MCF 10A (cell line): ENCODE data around the gene ELFN2. TPM values are rescaled to one million over a fixed set of nuclear protein-coding genes. Genes with fewer than 3 reads are reported as not detected.
A peak's percentile ranks its signal among the peaks of the same experiment; 100 is the strongest.

Experiments used
- BruUV-seq: library from RNA; stranded (reverse); fragments of 400-500 nt; replicated peaks from 2 replicates; lab custom pipeline; 2021; lab: Mats Ljungman, UMichigan
- CTCF ChIA-PET: fragments of 300-600 bp; sonication (Branson Sonifier 250); formaldehyde crosslinking; extraction: SDS; loops from one replicate; lab custom pipeline; 2021; ENCODE audit warnings: antibody characterized with exemption, inconsistent platforms; lab: Yijun Ruan, JAX
- POLR2A ChIA-PET: fragments of 300-600, 350-650 bp; sonication (Branson Sonifier 250); formaldehyde crosslinking; extraction: SDS; loops from one replicate; lab custom pipeline; 2020; ENCODE audit warnings: antibody characterized with exemption, inconsistent platforms; lab: Yijun Ruan, JAX
- DNase-seq: peaks from one replicate; pipeline ENCODE4 v3.0.0-alpha.2; 2018; ENCODE audit not compliant: unreplicated experiment
- H3K27ac Mint-ChIP-seq: one replicate; pipeline ENCODE4 v1.8.0; 2022; ENCODE audit warnings: mild to moderate bottlenecking, low read depth, mixed read lengths; ENCODE audit not compliant: unreplicated experiment
- H3K27me3 Mint-ChIP-seq: one replicate; pipeline ENCODE4 v1.8.0; 2022; ENCODE audit warnings: mixed read lengths; ENCODE audit not compliant: insufficient read depth, unreplicated experiment
- H3K36me3 Mint-ChIP-seq: one replicate; pipeline ENCODE4 v1.8.0; 2022; ENCODE audit warnings: mild to moderate bottlenecking, moderate library complexity, mixed read lengths; ENCODE audit not compliant: insufficient read depth, unreplicated experiment
- H3K4me1 Mint-ChIP-seq: one replicate; pipeline ENCODE4 v1.8.0; 2022; ENCODE audit warnings: mixed read lengths; ENCODE audit not compliant: insufficient read depth, unreplicated experiment
- H3K4me3 Mint-ChIP-seq: one replicate; pipeline ENCODE4 v1.8.0; 2022; ENCODE audit warnings: mild to moderate bottlenecking, moderate library complexity, mixed read lengths; ENCODE audit not compliant: unreplicated experiment
- H3K9me3 Mint-ChIP-seq: one replicate; pipeline ENCODE4 v1.8.0; 2022; ENCODE audit warnings: mixed read lengths; ENCODE audit not compliant: unreplicated experiment
- CTCF ChIP-seq: fragments of 200-600 bp; IDR thresholded peaks from one replicate; pipeline ENCODE4 v1.8.0; 2022; ENCODE audit warnings: antibody characterized with exemption, mild to moderate bottlenecking; ENCODE audit not compliant: unreplicated experiment
- intact Hi-C: fragments of 100-400 bp; cut with micrococcal nuclease; formaldehyde crosslinking; loops from 2 replicates; pipeline ENCODE4 v1.14.1; 2022
- total RNA-seq: library from RNA; stranded (reverse); gene quantifications from 2 replicates; pipeline ENCODE4 v1.2.3, GENCODE V29; 2022

ELFN2 gene
- total RNA-seq, 1 experiment from 2014 or later, result 4.2 TPM

GRCh38 chr22:37326726-37327125 lies 100.6 kb downstream of the ELFN2 start:
- no TSS peak for BruUV-seq
- no peak for TF ChIP-seq CTCF
- H3K36me3 Mint-ChIP-seq, result peaks cover 6% of the 10 kb centered on the region
- no peaks in the 10 kb centered on the region for H3K9me3 Mint-ChIP-seq
- no peak for DNase-seq
- no peak overlapping the region for H3K4me3 Mint-ChIP-seq
- ChIA-PET POLR2A (no interaction called here), CTCF (interaction anchor here (0.7 to 1.4 kb wide), 2 partner anchors 129 to 132 kb away, joined by 3 to 6 read pairs; no protein-coding TSS in a partner anchor)
- intact Hi-C loops, result no loop called here
- H3K27me3 Mint-ChIP-seq, result no peaks in the 10 kb centered on the region
- H3K4me1 Mint-ChIP-seq, result peaks cover 34% of the 10 kb centered on the region
- peak overlapping the region; percentile 80 for H3K27ac Mint-ChIP-seq

GRCh38 chr22:37325039-37325395 lies 102.3 kb downstream of the ELFN2 start:
- ChIA-PET POLR2A (no interaction called here), CTCF (interaction anchor here (1.2 to 1.5 kb wide), 2 partner anchors 8 to 130 kb away, joined by 4 to 6 read pairs; no protein-coding TSS in a partner anchor)
- no peak overlapping the region for H3K27ac Mint-ChIP-seq
- H3K4me1 Mint-ChIP-seq, result peaks cover 33% of the 10 kb centered on the region
- H3K9me3 Mint-ChIP-seq, result no peaks in the 10 kb centered on the region
- H3K36me3 Mint-ChIP-seq, result peaks cover 6% of the 10 kb centered on the region
- DNase-seq, result no peak
- no peak for TF ChIP-seq CTCF
- no TSS peak for BruUV-seq
- intact Hi-C loops, result no loop called here
- no peak overlapping the region for H3K4me3 Mint-ChIP-seq
- no peaks in the 10 kb centered on the region for H3K27me3 Mint-ChIP-seq

GRCh38 chr22:37324340-37325038 lies 102.8 kb downstream of the ELFN2 start:
- ChIA-PET POLR2A (no interaction called here), CTCF (interaction anchor here (0.6 to 1.5 kb wide), 5 partner anchors 8 to 1381 kb away, joined by 3 to 6 read pairs (median 4); partner anchors contain the start of gene GTPBP1)
- Mint-ChIP-seq H3K4me1 (peaks cover 28% of the 10 kb centered on the region), H3K4me3 (no peak overlapping the region), H3K9me3 (no peaks in the 10 kb centered on the region), H3K27me3 (no peaks in the 10 kb centered on the region), H3K36me3 (peaks cover 6% of the 10 kb centered on the region), H3K27ac (no peak overlapping the region)
- DNase-seq, result no peak
- intact Hi-C loops, result no loop called here
- TF ChIP-seq CTCF, result no peak
- no TSS peak for BruUV-seq

GRCh38 chr22:37320726-37321677 lies 106.3 kb downstream of the ELFN2 start:
- ChIA-PET POLR2A (interaction anchor here (0.6 to 1.5 kb wide), 5 partner anchors 117 to 993 kb away, joined by 3 to 4 read pairs (median 3); no protein-coding TSS in a partner anchor), CTCF (interaction anchor here (0.6 to 1.9 kb wide), 6 partner anchors 9 to 137 kb away, joined by 3 to 11 read pairs (median 4); no protein-coding TSS in a partner anchor)
- BruUV-seq, result no TSS peak
- Mint-ChIP-seq H3K4me3 (no peak overlapping the region), H3K27ac (no peak overlapping the region), H3K4me1 (peaks cover 16% of the 10 kb centered on the region), H3K36me3 (no peaks in the 10 kb centered on the region), H3K9me3 (no peaks in the 10 kb centered on the region), H3K27me3 (no peaks in the 10 kb centered on the region)
- TF ChIP-seq CTCF, result no peak
- intact Hi-C loops, result no loop called here
- DNase-seq, result no peak
